A673 (cell line): ENCODE measurements around the gene NLGN1.

Source experiments
- EZH2 ChIP-seq: fragments of 200-600 bp; sonication (generic); IDR thresholded peaks from 2 replicates; pipeline ENCODE4 v1.6.1; 2017; ENCODE audit warnings: borderline replicate concordance, low read depth, mild to moderate bottlenecking, mixed read lengths, antibody characterized with exemption, low read length; ENCODE audit not compliant: poor library complexity, severe bottlenecking
- TF ChIP-seq, protein P1 (sequence below): fragments of 300-800, 200-600 bp; sonication (generic); conservative IDR thresholded peaks from 2 replicates; pipeline ENCODE4 v1.5.1; 2017; ENCODE audit warnings: low read depth, mild to moderate bottlenecking, antibody characterized with exemption, low read length, moderate library complexity, mixed read lengths

DNA sequence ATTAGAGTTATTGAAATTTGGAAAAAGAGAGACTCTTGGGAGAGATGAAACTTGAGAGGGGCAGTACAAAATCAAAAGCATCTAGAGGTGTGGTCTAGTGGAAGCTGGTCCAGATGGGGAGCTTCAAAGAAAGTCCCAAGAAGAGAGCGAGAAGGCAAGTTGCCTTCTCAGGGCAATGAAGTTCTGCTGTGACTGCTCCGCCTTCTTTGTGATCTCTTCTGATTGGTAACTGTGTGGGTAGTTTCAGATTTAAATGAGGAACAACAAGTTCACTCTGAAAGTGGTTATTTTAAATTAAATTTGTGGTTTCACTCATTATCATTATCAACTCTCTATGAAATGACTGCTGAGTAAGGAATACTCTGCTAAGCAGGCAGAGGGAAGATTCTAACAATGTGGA is 233.3 kb downstream of the NLGN1 start:
- TF ChIP-seq, protein P1, sequence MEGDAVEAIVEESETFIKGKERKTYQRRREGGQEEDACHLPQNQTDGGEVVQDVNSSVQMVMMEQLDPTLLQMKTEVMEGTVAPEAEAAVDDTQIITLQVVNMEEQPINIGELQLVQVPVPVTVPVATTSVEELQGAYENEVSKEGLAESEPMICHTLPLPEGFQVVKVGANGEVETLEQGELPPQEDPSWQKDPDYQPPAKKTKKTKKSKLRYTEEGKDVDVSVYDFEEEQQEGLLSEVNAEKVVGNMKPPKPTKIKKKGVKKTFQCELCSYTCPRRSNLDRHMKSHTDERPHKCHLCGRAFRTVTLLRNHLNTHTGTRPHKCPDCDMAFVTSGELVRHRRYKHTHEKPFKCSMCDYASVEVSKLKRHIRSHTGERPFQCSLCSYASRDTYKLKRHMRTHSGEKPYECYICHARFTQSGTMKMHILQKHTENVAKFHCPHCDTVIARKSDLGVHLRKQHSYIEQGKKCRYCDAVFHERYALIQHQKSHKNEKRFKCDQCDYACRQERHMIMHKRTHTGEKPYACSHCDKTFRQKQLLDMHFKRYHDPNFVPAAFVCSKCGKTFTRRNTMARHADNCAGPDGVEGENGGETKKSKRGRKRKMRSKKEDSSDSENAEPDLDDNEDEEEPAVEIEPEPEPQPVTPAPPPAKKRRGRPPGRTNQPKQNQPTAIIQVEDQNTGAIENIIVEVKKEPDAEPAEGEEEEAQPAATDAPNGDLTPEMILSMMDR = no peak
- TF ChIP-seq EZH2 = no peak
